ENCODE data around the gene GGCT. TPM values are rescaled to one million over a fixed set of nuclear protein-coding genes. Genes with fewer than 3 reads are reported as not detected.

Gene GGCT
- total RNA-seq, 1 donor from 2014 or later: 18.9 TPM

- TF ChIP-seq, protein P1, sequence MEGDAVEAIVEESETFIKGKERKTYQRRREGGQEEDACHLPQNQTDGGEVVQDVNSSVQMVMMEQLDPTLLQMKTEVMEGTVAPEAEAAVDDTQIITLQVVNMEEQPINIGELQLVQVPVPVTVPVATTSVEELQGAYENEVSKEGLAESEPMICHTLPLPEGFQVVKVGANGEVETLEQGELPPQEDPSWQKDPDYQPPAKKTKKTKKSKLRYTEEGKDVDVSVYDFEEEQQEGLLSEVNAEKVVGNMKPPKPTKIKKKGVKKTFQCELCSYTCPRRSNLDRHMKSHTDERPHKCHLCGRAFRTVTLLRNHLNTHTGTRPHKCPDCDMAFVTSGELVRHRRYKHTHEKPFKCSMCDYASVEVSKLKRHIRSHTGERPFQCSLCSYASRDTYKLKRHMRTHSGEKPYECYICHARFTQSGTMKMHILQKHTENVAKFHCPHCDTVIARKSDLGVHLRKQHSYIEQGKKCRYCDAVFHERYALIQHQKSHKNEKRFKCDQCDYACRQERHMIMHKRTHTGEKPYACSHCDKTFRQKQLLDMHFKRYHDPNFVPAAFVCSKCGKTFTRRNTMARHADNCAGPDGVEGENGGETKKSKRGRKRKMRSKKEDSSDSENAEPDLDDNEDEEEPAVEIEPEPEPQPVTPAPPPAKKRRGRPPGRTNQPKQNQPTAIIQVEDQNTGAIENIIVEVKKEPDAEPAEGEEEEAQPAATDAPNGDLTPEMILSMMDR (IDR thresholded peaks at IDR 0.05; ENCODE audit: borderline replicate concordance): no peak
- no peak overlapping the region for H3K27ac ChIP-seq (replicated peaks)
- peaks cover 47% of the 10 kb centered on the region for H3K4me1 ChIP-seq
- H3K27me3 ChIP-seq (ENCODE audit: low read depth): no peaks in the 10 kb centered on the region
- intact Hi-C loops (cut with micrococcal nuclease): no loop called here
- H3K9me3 ChIP-seq (replicated peaks): no peaks in the 10 kb centered on the region
- H3K36me3 ChIP-seq: peaks cover 98% of the 10 kb centered on the region
- no peak for DNase-seq
- H3K4me3 ChIP-seq: no peak overlapping the region
Measured at GRCh38 chr7:30453016-30453415, 51.6 kb downstream of the GGCT start.

- H3K4me3 ChIP-seq: no peak overlapping the region
- no peaks in the 10 kb centered on the region for H3K27me3 ChIP-seq (ENCODE audit: low read depth)
- TF ChIP-seq, protein P1 (IDR thresholded peaks at IDR 0.05; ENCODE audit: borderline replicate concordance): no peak
- H3K36me3 ChIP-seq: peaks cover 98% of the 10 kb centered on the region
- no peaks in the 10 kb centered on the region for H3K9me3 ChIP-seq (replicated peaks)
- no peak overlapping the region for H3K27ac ChIP-seq (replicated peaks)
- intact Hi-C loops (cut with micrococcal nuclease): no loop called here
- H3K4me1 ChIP-seq: peaks cover 44% of the 10 kb centered on the region
- no peak for DNase-seq
Measured at GRCh38 chr7:30452280-30452930, 52.2 kb downstream of the GGCT start.

- no peak for DNase-seq
- Histone ChIP-seq H3K36me3 (peaks cover 98% of the 10 kb centered on the region), H3K4me3 (no peak overlapping the region), H3K27me3 (ENCODE audit: low read depth) (no peaks in the 10 kb centered on the region), H3K27ac (replicated peaks) (no peak overlapping the region), H3K4me1 (peaks cover 44% of the 10 kb centered on the region), H3K9me3 (replicated peaks) (no peaks in the 10 kb centered on the region)
- intact Hi-C loops (cut with micrococcal nuclease): no loop called here
- TF ChIP-seq, protein P1 (IDR thresholded peaks at IDR 0.05; ENCODE audit: borderline replicate concordance): no peak
Measured at GRCh38 chr7:30451539-30452279, 52.9 kb downstream of the GGCT start.

DNA sequence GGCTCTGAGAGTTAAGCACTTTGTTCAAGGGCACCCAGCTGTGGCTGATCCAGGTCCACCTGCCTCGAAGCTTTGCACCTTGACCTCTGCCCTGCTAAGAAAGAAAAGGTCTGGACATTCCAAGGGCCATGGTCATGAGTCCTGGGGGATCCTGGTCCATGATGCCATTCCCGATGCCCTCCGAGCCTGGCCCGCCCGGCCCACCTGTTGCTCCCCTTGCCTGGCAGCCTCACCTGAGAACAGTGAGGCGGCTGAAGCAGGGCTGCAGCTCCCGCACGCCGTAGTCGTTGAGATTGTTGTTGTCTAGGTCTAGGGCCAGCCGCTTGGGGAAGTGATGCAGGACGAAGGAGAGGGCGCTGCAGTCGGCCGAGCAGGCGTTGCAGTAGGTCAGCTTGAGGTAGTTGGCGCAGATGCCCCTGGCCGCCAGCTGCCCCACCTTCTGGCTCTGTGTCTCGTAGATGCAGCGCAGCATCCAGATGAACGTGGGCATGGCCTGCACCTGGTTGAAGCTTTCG lies 53.6 kb downstream of the GGCT start:
- Histone ChIP-seq H3K27me3 (ENCODE audit: low read depth) (no peaks in the 10 kb centered on the region), H3K9me3 (replicated peaks) (no peaks in the 10 kb centered on the region), H3K4me3 (no peak overlapping the region), H3K4me1 (peaks cover 49% of the 10 kb centered on the region), H3K36me3 (peaks cover 97% of the 10 kb centered on the region), H3K27ac (replicated peaks) (no peak overlapping the region)
- DNase-seq: no peak
- TF ChIP-seq, protein P1 (IDR thresholded peaks at IDR 0.05; ENCODE audit: borderline replicate concordance): no peak
- intact Hi-C loops (cut with micrococcal nuclease): no loop called here

DNA sequence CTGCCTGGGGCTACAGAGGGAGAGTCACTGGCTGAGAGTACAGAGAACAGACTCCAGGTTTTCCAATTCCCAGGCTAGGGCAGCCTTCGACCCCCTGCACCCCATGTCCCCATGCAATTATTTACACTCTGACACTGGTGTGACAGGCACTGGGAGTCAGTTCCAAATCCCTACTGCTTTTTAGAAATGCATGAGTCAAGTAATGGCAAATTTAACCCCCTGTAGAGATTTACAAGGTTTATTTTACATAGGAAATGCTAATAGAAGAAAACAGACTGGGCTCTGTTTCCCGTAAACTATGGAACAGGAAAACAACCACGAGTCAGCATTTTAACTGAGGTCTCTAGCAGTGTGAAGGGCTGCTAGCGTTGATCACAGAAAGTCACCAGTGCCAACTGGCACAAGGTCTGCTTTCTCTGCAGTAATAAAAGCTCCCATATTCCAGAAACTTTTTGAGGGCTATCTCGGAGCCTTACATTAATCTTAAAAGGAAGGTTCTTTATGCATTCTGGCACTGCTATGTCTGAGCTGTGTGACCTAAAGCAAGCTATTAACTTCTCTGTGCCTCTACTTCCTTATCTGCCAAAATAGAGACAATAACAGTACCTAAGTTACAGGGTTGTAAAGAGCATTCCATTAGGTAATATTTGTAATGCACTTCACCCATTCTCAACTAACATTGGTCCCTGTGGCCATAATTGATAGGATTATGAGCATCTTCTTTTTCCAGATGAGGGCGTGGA lies 54.2 kb downstream of the GGCT start:
- Histone ChIP-seq H3K9me3 (replicated peaks) (no peaks in the 10 kb centered on the region), H3K4me1 (peaks cover 51% of the 10 kb centered on the region), H3K36me3 (peaks cover 96% of the 10 kb centered on the region), H3K27ac (replicated peaks) (no peak overlapping the region), H3K27me3 (ENCODE audit: low read depth) (no peaks in the 10 kb centered on the region), H3K4me3 (no peak overlapping the region)
- intact Hi-C loops (cut with micrococcal nuclease): no loop called here
- DNase-seq: no peak
- TF ChIP-seq, protein P1 (IDR thresholded peaks at IDR 0.05; ENCODE audit: borderline replicate concordance): no peak
